Keratinocyte (primary cell): ENCODE results near the gene RRP1.

ENCODE experiments used
- CTCF ChIP-seq, 3 experiments: IDR thresholded peaks in 1 of 3; conservative IDR thresholded peaks in 1 of 3; optimal IDR thresholded peaks in 1 of 3; 2 replicates in 2 of 3; 3 replicates in 1 of 3; pipeline versions ENCODE3 to v1.5.1; 2011; ENCODE audit warnings: low read length in 3 of 3, mild to moderate bottlenecking in 3 of 3, moderate library complexity in 2 of 3, control low read depth in 1 of 3, inconsistent platforms in 1 of 3; ENCODE audit not compliant: insufficient read depth in 2 of 3; ENCODE audit errors: extremely low read depth in 1 of 3
- EZH2 ChIP-seq: IDR thresholded peaks from one replicate; pipeline ENCODE4 v1.6.1; 2012; ENCODE audit warnings: inconsistent platforms, mild to moderate bottlenecking, low read length, moderate library complexity

GRCh38 chr21:43758111-43758641, 31.2 kb upstream of the RRP1 start:
- TF ChIP-seq CTCF (optimal IDR thresholded peaks at IDR 0.05 in 1 of 3, IDR thresholded peaks at IDR 0.05 in 1 of 3, conservative IDR thresholded peaks at IDR 0.05 in 1 of 3; ENCODE audit: extremely low read depth in 1 of 3, insufficient read depth in 2 of 3, low read length in 3 of 3) (no peak), EZH2 (no peak)
